HG03108 (cell line): ENCODE measurements around the gene DESI1.
A peak's percentile ranks its signal among the peaks of the same experiment; 100 is the strongest.
"Not testable (repeated sequence)": the region's sequence is repeated elsewhere in the genome, so short reads cannot be mapped to it uniquely, and the experiment has no call there.

Experiments
- ATAC-seq: cut with Tn5 transposase; IDR thresholded peaks from one replicate; pipeline ENCODE4 v1.9.1; 2021; ENCODE audit warnings: moderate library complexity; ENCODE audit not compliant: unreplicated experiment

DESI1 gene

DNA sequence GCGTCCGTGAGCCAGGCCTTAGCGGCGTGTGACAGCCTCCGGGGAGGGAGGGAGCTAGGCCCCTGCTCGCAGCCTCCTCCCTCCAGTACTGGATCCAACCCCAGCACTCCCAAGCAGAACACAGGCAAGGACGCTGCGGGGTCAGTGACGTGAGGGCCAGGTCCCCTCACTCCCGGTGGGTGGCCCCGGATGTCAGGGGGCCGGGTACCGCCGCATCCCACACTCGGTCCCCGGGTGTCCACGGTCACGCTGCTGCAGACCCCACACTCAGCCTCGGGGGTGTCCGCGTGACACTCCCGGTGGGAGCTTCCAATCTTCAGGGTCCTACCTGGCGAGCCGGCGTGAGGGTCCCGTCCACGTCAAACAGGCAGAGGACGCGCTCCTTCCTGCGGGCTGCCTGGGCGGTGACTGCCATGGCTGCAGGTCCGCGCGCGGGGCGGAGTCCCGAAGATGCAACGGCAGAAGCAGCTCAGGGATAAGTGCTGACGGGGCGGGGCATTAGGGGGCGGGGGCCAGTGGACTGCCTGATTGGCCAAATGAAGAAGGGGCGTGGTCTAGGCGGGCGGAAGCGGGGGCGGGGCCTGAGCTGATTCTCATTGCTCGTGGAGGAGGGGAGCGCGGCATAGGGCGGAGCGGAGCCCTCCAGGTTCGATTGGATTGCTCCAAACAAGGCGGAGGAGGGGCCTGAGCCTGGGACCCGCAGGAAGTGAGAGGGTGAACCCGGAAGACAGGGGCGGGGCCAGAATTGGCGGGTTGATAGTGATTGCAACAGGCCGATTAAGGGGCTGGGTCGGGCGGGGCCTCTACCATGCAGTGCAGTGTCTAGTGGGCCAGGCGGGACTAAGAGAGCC, 31.2 kb downstream of the DESI1 start, which contains the start of gene PMM1:
TSS of gene PMM1 (minus strand) at position 450 of the 851 bp plus-strand sequence. CDS start at position 415, 35 bp downstream.
- ATAC-seq, result peak; percentile 96

DNA sequence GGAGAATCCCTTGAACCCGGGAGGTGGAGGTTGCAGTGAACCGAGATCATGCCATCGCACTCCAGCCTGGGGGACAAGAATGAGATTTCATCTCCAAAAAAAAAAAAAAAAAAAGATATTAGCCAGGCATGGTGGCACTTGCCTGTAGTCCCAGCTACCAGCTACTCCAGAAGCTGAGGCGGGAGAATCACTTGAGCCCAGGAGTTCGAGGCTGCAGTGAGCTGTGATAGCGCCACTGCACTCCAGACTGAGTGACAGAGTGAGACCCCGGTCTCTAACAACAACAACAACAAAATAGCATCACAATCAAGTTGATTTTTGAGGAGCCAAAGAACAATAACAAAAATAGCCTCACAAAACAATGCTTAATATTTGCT, 33.5 kb downstream of the DESI1 start:
- no peak for ATAC-seq

DNA sequence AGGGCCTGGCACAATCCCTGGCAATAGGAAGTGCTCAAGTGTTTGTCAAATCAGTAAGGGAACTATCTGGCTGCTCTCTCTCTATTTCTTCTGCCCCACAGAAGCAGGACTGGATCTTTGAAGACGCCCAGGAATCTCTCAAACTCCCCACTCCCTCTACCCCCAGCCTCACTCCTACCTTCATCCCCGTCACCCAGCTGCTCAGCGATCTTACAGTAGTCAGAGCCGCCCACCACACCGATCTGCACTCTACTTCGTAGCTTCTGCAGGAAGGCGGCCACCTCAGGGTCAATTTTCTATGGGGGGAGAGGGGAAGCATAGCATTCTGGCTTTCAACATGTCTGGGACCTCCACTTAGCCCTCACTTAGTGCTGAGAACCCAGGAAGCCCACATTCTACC, 34.9 kb downstream of the DESI1 start:
- no peak for ATAC-seq

DNA sequence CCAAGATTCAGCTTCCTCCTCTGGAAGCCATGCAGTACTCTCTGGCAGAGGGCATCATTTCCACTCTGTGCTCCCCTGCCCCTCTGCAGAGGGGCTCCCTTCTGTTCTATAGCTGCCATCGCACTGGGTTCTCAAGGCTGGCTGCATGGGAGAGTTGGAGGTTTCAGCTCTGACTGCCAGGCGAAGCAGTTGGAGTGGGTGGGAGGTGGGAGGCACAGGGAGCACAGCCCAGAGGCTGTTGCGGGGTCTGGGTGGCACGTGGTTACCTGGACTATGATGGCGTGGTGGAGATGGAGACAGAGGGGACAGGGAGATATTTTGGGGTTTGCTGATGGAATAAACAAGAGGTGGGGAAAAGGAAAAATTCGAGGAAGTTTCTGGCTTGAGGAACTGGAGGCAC, 36.0 kb downstream of the DESI1 start:
- no peak for ATAC-seq

- no peak for ATAC-seq
These were observed 38.1 kb downstream of the DESI1 start for GRCh38 chr22:41582694-41583093.

DNA sequence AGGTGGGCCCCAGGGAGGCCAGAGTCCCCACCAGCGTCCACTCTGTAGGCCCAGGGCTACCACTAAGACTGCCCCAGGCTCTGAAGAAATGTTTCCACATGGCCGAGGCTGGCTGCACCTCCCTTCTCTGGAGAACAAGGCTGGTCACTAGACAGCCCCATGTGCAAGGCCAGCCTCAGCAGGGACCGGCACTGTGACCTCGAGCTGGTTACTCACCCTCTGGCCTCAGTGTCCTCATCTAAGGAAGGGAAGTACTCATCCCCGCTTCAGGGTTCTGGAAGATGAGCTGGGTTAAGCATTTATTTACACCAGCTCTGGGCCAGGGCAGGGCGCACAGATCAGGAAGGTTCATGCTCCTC, 40.9 kb downstream of the DESI1 start:
- no peak for ATAC-seq

DNA sequence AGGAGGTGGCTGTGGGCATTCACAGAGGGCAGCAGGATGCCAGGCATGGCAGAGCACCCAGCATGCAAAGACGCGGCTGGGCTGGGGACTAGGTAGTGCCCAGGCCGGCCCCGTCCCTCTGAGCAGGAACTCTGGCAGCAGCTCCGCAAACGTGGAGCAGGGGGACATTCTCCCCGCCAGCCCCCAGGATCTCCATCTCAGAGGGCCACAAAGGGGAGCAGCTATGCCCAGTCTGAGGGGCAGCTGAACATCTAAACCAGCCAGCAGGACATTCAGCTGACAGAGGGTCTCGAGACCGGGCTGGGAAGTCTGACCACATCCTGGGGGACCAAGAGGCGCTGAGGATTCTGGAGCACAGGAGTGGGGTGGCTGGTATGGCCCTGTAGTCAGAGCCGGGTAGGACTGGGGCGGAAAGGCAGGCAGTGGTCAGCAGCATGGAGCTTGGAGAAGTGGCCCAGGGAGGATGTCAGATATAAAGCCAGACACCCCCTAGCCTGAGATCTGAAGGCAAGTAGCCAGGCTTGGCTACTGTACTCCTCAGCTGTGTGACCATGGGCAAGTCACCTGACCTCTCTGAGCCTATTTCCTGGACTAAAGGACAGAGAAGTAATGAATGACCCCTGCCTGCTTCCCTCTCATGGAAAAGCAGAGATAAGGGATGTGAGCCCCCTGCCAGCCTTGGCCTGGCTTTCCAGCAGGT, 41.4 kb downstream of the DESI1 start:
- ATAC-seq, result no peak

DNA sequence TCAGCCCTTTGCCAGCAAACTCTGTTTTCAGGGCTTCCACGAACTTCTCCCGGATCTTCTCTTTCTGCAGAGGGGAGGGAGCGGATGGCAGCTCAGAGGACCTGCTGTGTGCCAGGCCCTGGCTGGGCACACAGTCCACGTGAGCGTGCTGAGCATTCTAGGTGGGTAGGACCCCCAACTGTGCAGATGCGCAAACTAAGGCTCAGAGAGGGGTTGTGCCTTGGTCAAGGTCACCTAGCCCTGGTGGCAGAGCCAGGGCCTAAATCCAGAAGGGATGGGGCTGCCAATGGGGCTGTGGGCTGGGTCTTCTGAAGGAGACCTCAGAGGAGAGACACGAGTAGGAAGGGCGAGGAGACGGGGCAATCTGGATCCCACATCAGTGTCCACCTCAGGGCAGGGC, 42.0 kb downstream of the DESI1 start:
- no peak for ATAC-seq

GRCh38 chr22:41578114-41578513, 42.7 kb downstream of the DESI1 start:
- ATAC-seq, result no peak

GRCh38 chr22:41576877-41577276, 44.0 kb downstream of the DESI1 start:
- ATAC-seq, result no peak

GRCh38 chr22:41575533-41575932, 45.3 kb downstream of the DESI1 start:
- ATAC-seq, result no peak

GRCh38 chr22:41574847-41575381, 45.9 kb downstream of the DESI1 start:
- ATAC-seq, result no peak

GRCh38 chr22:41573677-41574076, 47.2 kb downstream of the DESI1 start:
- ATAC-seq, result no peak

DNA sequence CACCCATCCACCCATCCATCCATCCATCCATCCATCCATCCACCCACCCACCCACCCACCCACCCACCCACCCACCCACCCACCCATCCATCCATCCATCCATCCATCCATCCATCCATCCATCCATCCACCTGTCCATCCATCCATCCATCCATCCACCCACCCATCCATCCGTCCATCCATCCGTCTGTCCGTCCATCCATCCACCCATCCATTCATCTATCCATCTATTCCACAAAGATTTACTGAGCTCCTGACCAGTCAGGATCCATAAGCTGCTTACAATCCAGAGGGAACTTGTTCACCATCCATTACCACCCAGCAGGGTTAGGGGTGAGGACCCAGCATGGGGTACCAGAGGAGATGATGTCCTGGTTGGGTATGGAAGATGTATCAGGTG, 48.5 kb downstream of the DESI1 start:
- ATAC-seq, result not testable (repeated sequence)

DNA sequence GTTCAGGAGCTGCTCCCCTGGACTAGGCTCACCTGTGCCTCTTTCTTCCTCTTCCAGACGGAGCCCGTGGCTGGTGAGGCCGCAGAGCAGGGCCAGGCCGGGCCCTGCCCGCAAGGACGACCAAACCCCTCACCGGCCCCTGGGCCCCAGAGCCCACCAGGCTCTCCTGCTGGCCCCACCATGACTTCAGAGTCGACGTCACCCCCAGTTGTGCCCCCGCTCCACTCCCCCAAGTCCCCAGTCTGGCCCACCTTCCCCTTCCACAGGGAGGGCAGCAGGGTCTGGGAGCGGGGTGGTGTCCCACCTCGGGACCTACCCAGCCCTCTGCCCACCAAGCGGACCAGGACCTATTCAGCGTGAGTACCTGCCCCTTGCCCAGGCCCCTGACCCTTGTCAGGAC, 49.1 kb downstream of the DESI1 start:
- no peak for ATAC-seq

DNA sequence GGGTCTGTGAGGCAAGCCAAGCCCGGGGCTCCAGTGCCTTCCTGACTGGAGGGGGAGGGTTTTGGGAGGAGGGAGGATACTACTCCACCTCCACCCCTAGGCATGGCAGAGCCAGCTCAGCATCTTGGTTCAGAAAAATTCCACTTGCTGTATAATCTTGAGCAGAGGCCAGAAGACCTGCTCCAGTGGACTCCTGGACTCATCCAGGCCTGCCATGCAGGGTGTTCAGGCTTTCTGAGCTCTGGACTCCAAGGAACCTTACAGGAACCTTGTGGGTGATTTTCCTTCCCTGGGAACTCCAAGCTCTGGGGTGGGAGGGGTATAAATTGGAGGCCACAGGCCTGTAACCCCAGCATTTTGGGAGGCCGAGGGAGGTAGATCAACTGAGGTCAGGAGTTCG, 50.6 kb downstream of the DESI1 start:
- no peak for ATAC-seq

- ATAC-seq, result no peak
These were observed 52.0 kb downstream of the DESI1 start for GRCh38 chr22:41568811-41569210.

DNA sequence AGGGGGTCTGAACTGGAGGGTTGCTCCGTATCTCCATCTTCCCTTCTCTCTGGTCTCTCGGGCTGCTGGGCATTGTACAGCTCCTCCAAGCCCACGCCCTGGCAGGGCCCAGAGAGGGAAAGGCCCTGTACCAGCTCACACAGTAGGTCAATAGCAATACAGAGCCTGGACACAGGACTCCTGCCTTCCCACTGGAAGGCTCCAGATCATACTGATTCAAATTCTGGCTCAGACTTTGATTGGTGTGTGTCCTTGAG, 53.4 kb downstream of the DESI1 start:
- no peak for ATAC-seq

- no peak for ATAC-seq
These were observed 55.3 kb downstream of the DESI1 start for GRCh38 chr22:41565403-41566054.

- no peak for ATAC-seq
These were observed 56.3 kb downstream of the DESI1 start for GRCh38 chr22:41564563-41564962.

DNA sequence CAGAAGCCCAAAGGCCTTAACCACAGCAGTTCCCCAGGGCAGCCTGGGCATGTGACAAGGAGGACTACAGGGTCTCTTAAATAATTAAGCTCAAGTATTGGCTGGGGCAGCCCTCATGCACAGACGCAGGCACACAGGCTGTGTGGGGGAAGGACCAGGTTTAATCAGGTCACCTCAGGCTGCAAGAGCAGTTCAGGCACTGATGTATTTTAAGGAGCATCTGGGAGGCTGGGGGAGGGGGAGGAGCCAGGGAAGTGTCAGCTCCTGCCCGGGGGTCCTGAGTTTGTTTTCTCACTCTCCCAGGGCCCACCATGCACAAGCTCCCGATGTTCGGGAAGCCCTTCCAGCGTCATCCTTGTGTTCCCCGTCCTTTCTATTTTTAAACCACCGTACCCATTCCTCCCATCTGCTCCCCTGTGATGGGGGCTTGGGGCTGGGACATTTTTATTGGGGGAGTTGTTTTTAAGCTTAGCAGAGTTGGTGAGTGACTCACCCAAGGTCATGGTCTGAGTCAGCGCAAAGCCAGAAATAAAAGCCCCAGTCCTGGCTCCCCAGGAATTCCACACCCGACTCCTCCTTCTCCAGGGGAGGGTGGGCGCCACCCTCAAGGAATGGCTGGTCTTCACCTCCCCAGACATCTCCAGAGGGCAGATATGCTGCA, 57.7 kb downstream of the DESI1 start:
- no peak for ATAC-seq
